Keratinocyte (primary cell): ENCODE results near the gene COL9A2. TPM values are rescaled to one million over a fixed set of nuclear protein-coding genes. Genes with fewer than 3 reads are reported as not detected.

Source experiments
- DNase-seq: peaks from one replicate; pipeline ENCODE4 v3.0.0-alpha.2; 2011; ENCODE audit warnings: low read depth, missing footprints, low spot score
- FAIRE-seq: peaks from 2 replicates; lab custom pipeline; 2011; peaks lifted over from hg19 to GRCh38; lab: Jason Lieb, UNC
- H2AFZ ChIP-seq: 2 replicates; pipeline ENCODE4 v1.6.0; 2012; ENCODE audit warnings: low read length, control low read depth, inconsistent platforms; ENCODE audit not compliant: control insufficient read depth
- H3K27ac ChIP-seq: 2 replicates; pipeline ENCODE4 v1.5.1; 2011; ENCODE audit warnings: low read length; ENCODE audit not compliant: control insufficient read depth, insufficient read depth
- H3K27me3 ChIP-seq: 3 replicates; pipeline ENCODE4 v1.6.0; 2011; ENCODE audit warnings: low read length; ENCODE audit not compliant: control insufficient read depth, insufficient read depth; ENCODE audit errors: extremely low read depth
- H3K36me3 ChIP-seq, 2 experiments: 2 replicates in 1 of 2; 3 replicates in 1 of 2; pipeline ENCODE4 v1.5.1; 2011; ENCODE audit warnings: low read length in 2 of 2, mild to moderate bottlenecking in 1 of 2; ENCODE audit not compliant: control insufficient read depth in 2 of 2, insufficient read depth in 2 of 2; ENCODE audit errors: extremely low read depth in 1 of 2
- H3K4me1 ChIP-seq: 3 replicates; pipeline ENCODE4 v1.5.1; 2011; ENCODE audit warnings: low read length; ENCODE audit not compliant: control insufficient read depth, insufficient read depth; ENCODE audit errors: extremely low read depth
- H3K4me2 ChIP-seq: 3 replicates; pipeline ENCODE4 v1.6.0; 2011; ENCODE audit warnings: low read depth, low read length; ENCODE audit not compliant: control insufficient read depth, insufficient read depth; ENCODE audit errors: extremely low read depth
- H3K4me3 ChIP-seq, 3 experiments: fragments of 200-600 bp in 1 of 3; sonication (generic) in 1 of 3; 2 replicates in 2 of 3; 3 replicates in 1 of 3; pipeline ENCODE4 v1.5.1; 2011 to 2016; ENCODE audit warnings: low read length in 3 of 3, mild to moderate bottlenecking in 3 of 3, control low read depth in 2 of 3, inconsistent platforms in 1 of 3, low read depth in 1 of 3, mixed read lengths in 1 of 3, mixed run types in 1 of 3, moderate library complexity in 1 of 3; ENCODE audit not compliant: control insufficient read depth in 2 of 3, insufficient read depth in 2 of 3; ENCODE audit errors: extremely low read depth in 1 of 3
- H3K79me2 ChIP-seq: 2 replicates; pipeline ENCODE4 v1.6.0; 2012; ENCODE audit warnings: low read length; ENCODE audit not compliant: control insufficient read depth, insufficient read depth
- H3K9ac ChIP-seq: 3 replicates; pipeline ENCODE4 v1.6.0; 2011; ENCODE audit warnings: low read length; ENCODE audit not compliant: control insufficient read depth, insufficient read depth; ENCODE audit errors: extremely low read depth
- H3K9me1 ChIP-seq: 3 replicates; pipeline ENCODE4 v1.6.0; 2011; ENCODE audit warnings: low read length; ENCODE audit not compliant: control insufficient read depth, insufficient read depth; ENCODE audit errors: extremely low read depth
- H3K9me3 ChIP-seq: 2 replicates; pipeline ENCODE4 v1.5.1; 2012; ENCODE audit warnings: low read depth, low read length; ENCODE audit not compliant: control insufficient read depth
- H4K20me1 ChIP-seq: 3 replicates; pipeline ENCODE4 v1.6.0; 2011; ENCODE audit warnings: low read length; ENCODE audit not compliant: control insufficient read depth, insufficient read depth; ENCODE audit errors: extremely low read depth
- CTCF ChIP-seq, 3 experiments: IDR thresholded peaks in 1 of 3; conservative IDR thresholded peaks in 1 of 3; optimal IDR thresholded peaks in 1 of 3; 2 replicates in 2 of 3; 3 replicates in 1 of 3; pipeline versions ENCODE3 to v1.5.1; 2011; ENCODE audit warnings: low read length in 3 of 3, mild to moderate bottlenecking in 3 of 3, moderate library complexity in 2 of 3, control low read depth in 1 of 3, inconsistent platforms in 1 of 3; ENCODE audit not compliant: insufficient read depth in 2 of 3; ENCODE audit errors: extremely low read depth in 1 of 3
- EZH2 ChIP-seq: IDR thresholded peaks from one replicate; pipeline ENCODE4 v1.6.1; 2012; ENCODE audit warnings: inconsistent platforms, mild to moderate bottlenecking, low read length, moderate library complexity
- dilution Hi-C: fragments of 300-500 bp; cut with MboI; formaldehyde crosslinking; loops from one replicate; pipeline ENCODE4 v1.7.0; 2020; ENCODE audit warnings: low sequenced_read_pairs; ENCODE audit not compliant: extremely low pct_ligation_motif_present
- polyA plus RNA-seq, 5 experiments: library from polyadenylated mRNA; depleted of rRNA in 3 of 5; stranded (reverse) in 3 of 5; stranded (forward) in 1 of 5; unstranded in 1 of 5; fragments of >200 nt; gene quantifications; 1 replicate in 1 of 5; 2 replicates in 3 of 5; 3 replicates in 1 of 5; pipeline versions ENCODE4 v1.2.1 to v1.2.3, GENCODE V29; 2011 to 2012; ENCODE audit warnings: missing spikeins in 2 of 5, low read depth in 1 of 5, low replicate concordance in 1 of 5

COL9A2 gene
- polyA plus RNA-seq, 1 donor (not counting 4 experiments of a cell fraction or from before 2014, with no cell fraction given): 1.6 TPM

DNA sequence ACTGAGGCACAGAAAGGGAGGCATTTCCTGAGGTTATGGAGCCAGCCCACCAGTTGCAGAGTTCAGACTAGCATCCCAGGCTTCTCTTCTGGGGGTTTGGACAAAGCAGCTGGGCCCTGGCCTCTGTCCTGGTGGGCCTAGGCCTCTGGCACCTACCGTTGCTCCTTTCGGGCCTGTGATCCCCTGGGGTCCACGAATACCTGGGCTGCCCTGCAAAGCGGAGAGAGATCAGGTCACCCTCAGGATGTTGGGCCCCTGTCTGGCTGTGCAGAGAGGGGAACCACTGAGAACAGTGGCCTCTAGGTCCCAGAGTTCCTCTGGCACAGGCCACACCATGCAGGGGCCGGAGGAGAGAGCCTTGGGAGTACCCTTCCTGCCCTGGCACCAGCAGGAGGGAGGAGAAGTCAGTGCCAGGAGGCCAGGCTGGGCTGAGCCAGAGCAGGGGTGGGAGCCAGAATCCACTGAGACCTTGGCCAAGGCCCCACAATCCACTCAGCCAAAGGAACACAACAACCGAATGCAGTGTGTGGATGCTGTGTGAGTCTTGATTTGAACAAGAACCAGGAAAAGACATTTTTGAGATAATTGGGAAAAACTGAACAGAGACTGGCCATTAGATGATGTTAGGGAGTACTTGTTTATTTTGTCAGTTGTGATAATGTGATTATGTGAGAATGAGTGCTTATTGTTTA, 8.9 kb downstream of the COL9A2 start:
- DNase-seq (no peak), FAIRE-seq (no peak)
- H3K27ac ChIP-seq: no peak overlapping the region
- H3K27me3 ChIP-seq: no peaks in the 10 kb centered on the region
- H3K9me1 ChIP-seq: no peaks in the 10 kb centered on the region
- no peaks in the 10 kb centered on the region for H3K9me3 ChIP-seq
- H3K79me2 ChIP-seq: no peaks in the 10 kb centered on the region
- no peak overlapping the region for H3K4me3 ChIP-seq
- H4K20me1 ChIP-seq: no peaks in the 10 kb centered on the region
- H3K4me2 ChIP-seq: no peak overlapping the region
- no peak overlapping the region for H2AFZ ChIP-seq
- no peak overlapping the region for H3K9ac ChIP-seq
- peaks cover 24% of the 10 kb centered on the region for H3K4me1 ChIP-seq
- no peak for TF ChIP-seq EZH2
- TF ChIP-seq CTCF (optimal IDR thresholded peaks at IDR 0.05 in 1 of 3, IDR thresholded peaks at IDR 0.05 in 1 of 3, conservative IDR thresholded peaks at IDR 0.05 in 1 of 3; ENCODE audit: extremely low read depth in 1 of 3, insufficient read depth in 2 of 3, low read length in 3 of 3): no peak
- no peaks in the 10 kb centered on the region for H3K36me3 ChIP-seq
- dilution Hi-C loops: no loop called here

DNA sequence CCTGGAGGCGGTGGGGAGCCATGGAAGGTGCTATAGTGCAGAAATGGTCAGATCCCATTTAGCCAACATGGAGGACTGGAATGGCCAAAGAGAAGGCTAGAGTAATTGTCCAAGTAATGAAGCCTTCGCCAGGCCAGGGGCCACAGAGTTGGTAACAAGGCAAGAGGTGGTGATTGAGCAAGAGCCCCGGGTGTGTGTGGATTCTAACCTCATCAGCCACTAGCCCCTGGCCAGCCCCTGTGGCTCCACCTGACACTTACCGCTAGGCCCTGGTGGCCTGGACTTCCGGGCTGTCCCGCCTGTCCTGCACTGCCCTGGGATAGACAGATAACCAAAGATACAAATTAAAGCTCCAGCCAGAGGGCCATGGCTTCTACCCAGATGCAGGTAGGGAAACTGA, 9.9 kb downstream of the COL9A2 start:
- Histone ChIP-seq H3K79me2 (no peaks in the 10 kb centered on the region), H2AFZ (no peak overlapping the region), H3K4me2 (no peak overlapping the region), H3K27ac (no peak overlapping the region), H4K20me1 (no peaks in the 10 kb centered on the region), H3K9me3 (no peaks in the 10 kb centered on the region), H3K4me1 (peaks cover 29% of the 10 kb centered on the region), H3K36me3 (no peaks in the 10 kb centered on the region), H3K27me3 (no peaks in the 10 kb centered on the region), H3K4me3 (no peak overlapping the region), H3K9me1 (no peaks in the 10 kb centered on the region), H3K9ac (no peak overlapping the region)
- DNase-seq (no peak), FAIRE-seq (no peak)
- dilution Hi-C loops: no loop called here
- no peak for TF ChIP-seq EZH2
- TF ChIP-seq CTCF (optimal IDR thresholded peaks at IDR 0.05 in 1 of 3, IDR thresholded peaks at IDR 0.05 in 1 of 3, conservative IDR thresholded peaks at IDR 0.05 in 1 of 3; ENCODE audit: extremely low read depth in 1 of 3, insufficient read depth in 2 of 3, low read length in 3 of 3): no peak
